Stimulated activated CD8-positive, alpha-beta memory T cell treated with anti-CD3 and anti-CD28 coated beads, Interleukin-7, amount 100 ng/mL, for 48 hours (primary cell): ENCODE results near the gene PLEKHA7.
"Not testable (repeated sequence)": the region's sequence is repeated elsewhere in the genome, so short reads cannot be mapped to it uniquely, and the experiment has no call there.

Source experiments
- DNase-seq, 2 donors: peaks; one replicate each; pipeline ENCODE4 v3.0.0-alpha.2; 2020; ENCODE audit warnings: low read depth in 1 of 2; ENCODE audit errors: extremely low read depth in 1 of 2

The PLEKHA7 gene

DNA sequence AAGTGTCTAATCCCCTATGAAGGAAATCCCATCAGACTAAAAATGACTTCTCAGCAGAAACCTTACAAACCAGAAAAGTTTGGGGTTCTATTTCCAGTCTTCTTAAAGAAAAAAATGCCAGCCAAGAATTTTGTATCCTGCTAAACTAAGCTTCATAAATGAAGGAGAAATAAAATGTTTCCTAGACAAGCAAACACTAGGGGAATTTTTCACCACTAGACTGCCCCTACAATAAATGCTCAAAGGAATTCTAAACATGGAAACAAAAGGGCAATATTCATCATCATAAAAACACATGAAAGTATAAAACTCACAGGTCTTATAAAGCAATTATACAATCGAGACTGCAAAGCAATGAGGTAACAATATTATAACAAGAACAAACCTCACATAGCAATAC is 124.3 kb downstream of the PLEKHA7 start:
- DNase-seq = no peak

DNA sequence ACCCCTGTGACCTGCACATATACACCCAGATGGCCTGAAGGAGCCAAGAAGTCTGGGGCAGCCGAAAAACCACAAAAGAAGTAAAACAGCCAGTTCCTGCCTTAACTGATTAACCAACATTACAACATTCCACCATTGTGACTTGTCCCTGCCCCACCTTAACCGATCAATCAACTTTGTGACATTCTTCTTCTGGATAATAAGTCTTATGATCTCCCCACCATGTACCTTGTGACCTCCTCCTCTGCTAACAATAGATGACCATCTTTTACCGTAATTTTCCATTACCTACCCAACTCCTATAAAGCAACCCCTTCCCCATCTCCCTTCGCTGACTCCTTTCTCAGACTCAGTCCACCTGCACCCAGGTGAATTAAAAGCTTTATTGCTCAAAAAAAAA is 125.2 kb downstream of the PLEKHA7 start:
- DNase-seq = not testable (repeated sequence)

DNA sequence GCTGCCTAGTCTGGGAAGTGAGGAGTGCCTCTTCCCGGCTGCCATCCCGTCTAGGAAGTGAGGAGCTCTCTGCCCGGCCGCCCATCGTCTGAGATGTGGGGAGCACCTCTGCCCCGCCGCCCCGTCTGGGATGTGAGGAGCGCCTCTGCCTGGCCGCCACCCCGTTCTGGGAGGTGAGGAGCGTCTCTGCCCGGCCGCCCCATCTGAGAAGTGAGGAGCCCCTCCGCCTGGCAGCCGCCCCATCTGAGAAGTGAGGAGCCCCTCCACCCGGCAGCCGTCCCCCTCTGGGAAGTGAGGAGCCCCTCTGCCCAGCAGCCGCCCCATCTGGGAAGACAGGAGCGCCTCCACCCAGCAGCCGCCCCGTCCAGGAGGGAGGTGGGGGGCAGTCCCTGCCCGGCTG is 126.3 kb downstream of the PLEKHA7 start:
- not testable (repeated sequence) for DNase-seq

DNA sequence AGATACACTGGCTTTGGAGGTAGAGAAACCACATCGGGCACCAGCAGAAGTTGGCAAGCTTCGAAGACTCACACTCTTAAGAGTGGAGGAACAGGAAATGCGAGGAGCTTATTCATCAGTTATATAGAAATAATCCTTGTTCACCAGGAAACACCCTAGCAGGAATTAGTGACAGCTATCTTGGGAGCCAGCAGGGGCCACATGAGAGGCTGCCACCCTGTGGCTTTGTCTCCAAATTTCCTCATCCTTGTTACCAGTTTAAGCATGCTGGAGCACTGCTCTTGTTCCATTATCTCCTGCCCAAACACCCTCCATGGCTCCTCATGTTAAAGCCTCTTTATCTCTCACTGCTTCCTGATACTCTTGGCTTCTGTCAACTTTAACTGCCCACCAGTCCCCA is 131.0 kb downstream of the PLEKHA7 start:
- DNase-seq = no peak

DNA sequence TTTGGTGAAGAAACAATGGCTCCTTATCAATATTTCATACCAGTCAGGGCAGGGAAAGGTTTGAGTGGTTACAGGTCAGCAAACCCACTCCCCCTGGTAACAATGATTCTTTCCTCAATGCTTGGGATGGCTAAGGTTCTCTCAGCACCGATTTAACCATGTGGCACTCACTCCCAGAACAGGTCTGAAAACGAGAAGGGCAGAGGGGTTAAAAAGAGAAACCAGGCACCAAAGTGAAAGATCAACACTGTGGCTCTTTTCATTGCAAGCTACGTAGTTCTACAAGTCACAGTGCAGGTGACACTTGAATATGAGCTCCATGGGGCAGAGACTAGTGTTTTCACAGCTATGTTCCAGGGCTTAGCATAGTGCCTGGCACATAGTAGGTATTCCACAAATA is 132.4 kb downstream of the PLEKHA7 start:
- no peak for DNase-seq

DNA sequence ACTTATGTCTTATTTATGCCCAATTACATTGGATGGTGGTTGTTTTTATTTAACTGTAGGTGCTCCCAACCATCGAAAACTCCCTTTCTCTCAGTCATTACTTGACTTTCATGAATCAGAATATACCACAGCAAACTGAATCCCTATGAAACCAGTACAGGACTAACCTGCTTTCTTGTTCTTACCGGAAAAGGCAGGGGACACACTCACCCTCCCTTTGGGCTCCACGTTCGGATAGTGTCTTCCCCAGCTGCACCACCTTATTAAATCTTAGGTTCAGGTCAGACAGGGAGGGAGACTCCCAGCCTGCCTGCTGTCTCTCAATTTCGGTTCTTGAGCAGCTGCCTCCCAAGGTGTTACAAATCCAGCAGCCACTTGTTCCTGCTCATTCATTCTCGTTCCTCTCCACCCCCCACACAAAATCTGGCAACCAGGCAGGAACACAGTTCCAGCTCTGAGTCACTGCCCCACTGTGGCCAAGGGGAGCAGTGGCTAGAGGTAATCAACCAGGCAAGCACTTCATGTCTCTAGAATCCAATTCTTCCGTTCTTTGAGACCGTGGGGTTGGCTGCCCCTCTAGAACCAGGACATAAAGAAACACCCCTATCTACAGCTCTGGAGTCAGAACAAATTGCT is 133.0 kb downstream of the PLEKHA7 start:
- DNase-seq = no peak

GRCh38 chr11:16880184-16880801 is 133.9 kb downstream of the PLEKHA7 start:
- no peak for DNase-seq

GRCh38 chr11:16879690-16880089 is 134.5 kb downstream of the PLEKHA7 start:
- DNase-seq = no peak

- no peak for DNase-seq
Measured at GRCh38 chr11:16876837-16877236, 137.4 kb downstream of the PLEKHA7 start.

DNA sequence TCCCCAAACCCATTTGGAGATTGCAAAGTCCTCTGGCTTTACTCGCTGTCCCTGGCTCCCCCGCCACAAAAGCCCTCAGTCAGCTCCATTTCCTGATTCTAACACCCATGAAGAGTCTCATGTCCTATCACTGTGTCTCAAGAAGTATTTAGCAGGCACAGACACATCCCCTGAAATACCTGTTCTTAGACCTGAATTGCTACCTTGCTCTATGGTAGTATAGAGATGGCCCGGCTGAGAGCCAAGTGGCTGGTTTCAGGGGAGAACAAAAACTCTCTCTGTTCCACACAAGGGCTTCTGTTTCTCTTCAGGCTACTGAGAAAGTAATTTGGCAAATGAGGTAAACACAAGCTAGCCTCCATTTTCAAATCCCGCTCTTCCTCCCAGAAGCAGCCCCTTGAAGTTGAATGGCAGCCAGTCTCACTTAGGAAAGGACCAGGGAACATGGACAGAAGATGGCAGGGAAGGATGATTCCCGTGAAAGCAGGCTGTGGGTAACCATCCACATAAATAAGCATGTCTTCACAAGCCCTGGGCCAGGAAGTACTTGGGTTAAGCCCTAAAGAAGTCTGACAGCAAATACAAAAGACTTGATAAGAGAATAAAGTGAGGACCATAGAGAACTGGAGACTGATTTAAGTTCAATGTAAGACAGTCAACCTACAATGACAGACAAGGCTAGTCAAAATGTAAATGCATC is 138.0 kb downstream of the PLEKHA7 start:
- no peak for DNase-seq

- no peak for DNase-seq
Measured at GRCh38 chr11:16874275-16874975, 139.8 kb downstream of the PLEKHA7 start.

- DNase-seq = no peak
Measured at GRCh38 chr11:16873289-16873688, 140.9 kb downstream of the PLEKHA7 start.

DNA sequence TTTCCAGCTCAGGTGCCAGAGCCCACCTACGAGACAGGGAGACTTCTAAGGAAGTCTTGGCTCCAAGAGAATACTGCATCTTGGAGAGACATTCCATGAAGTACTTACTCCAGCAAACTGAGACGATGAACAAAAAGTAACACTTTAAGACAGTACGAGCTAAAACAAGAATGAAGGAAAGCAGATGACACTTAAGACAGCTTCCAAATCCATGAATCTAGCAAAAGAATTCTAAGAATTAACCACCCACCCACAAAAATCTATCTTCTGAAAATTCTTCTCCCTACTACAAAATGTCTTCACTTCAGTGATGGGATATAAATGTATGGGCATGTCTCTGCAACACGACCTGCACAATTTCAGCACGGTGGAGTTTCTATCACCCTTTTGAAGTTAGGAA is 142.8 kb downstream of the PLEKHA7 start:
- no peak for DNase-seq

DNA sequence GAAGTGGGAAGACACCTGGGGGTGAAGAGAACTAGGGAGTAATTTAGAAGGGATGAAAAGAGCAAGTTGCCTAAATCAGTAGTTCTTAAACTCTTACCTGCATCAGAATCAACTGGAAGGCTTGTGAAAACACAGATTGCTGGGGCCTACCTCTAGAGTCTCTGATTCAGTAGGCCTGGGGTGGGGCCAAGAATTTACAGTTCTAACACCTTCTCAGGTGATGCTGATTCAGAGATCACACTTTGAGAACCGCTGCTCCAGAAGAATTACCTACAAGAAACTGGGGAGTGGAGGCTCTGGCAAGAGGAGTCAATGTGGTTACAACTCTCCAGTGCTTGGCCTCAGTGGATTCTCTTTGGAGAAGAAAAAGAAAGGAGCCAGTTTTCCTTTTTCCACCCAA is 147.1 kb downstream of the PLEKHA7 start:
- no peak for DNase-seq

- DNase-seq = peak in 1 of 2 donors; percentile 12
Measured at GRCh38 chr11:16864428-16864827, 149.8 kb downstream of the PLEKHA7 start.

DNA sequence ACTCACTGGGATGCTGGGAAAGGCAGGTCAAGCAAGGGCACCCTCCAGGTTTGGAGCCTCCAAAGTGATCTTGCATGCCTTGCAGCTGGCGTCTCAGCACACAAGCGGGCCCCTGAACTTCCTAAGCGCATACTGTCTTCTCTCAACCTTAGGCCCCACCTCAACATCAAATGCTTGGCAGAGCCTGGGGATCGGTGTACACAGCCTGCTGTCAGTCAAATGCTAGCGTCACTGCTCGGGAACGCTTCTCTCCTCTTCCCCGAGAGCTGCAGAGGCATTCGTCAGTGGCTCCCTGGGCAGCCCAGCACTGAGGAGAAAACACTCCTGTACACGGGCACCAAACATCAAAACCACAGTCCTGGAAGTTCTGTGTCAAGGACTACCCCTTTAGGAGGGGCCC is 150.8 kb downstream of the PLEKHA7 start:
- no peak for DNase-seq

GRCh38 chr11:16862726-16863125 is 151.5 kb downstream of the PLEKHA7 start:
- no peak for DNase-seq

- DNase-seq = no peak
Measured at GRCh38 chr11:16861862-16862261, 152.4 kb downstream of the PLEKHA7 start.

- DNase-seq = no peak
Measured at GRCh38 chr11:16860617-16861016, 153.6 kb downstream of the PLEKHA7 start.

DNA sequence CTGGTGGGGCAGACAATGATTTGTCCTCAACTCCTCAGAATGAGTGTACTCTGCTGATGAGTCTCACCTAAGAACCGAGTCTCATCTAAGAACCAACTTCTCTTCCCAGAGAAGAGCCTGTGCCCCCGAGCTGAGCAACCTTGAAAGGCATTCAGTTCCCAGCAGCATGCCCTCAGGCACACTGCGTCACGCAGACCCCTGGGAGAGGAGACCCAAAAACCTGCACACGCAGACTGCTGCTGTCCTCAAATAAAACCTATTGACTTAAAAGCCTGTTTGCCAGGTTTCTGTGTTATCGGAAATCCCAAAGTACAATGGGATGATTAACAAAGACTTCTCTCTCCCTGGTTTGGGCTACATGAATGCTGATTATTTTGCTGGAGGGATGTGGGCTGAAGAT is 154.6 kb downstream of the PLEKHA7 start:
- DNase-seq = no peak

DNA sequence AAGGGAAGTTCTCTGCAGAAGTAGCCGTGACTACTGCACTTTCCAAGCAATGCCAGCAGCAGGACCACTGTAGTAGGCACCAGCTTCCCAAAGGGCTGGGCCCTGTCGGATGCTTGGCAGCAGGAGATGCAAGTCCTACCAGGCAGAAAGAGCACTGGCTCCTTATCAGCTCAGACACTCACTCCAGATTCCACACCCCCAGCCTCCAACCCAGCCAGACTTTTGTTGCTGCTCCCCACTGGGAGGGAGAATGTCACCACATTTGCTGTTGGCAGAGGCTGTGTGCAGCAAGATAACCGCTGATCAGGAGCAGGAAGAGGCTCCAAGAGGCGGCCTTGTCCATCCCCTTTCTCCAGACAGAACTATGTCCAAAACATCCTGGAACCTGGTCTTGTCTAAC is 157.0 kb downstream of the PLEKHA7 start:
- DNase-seq = no peak

DNA sequence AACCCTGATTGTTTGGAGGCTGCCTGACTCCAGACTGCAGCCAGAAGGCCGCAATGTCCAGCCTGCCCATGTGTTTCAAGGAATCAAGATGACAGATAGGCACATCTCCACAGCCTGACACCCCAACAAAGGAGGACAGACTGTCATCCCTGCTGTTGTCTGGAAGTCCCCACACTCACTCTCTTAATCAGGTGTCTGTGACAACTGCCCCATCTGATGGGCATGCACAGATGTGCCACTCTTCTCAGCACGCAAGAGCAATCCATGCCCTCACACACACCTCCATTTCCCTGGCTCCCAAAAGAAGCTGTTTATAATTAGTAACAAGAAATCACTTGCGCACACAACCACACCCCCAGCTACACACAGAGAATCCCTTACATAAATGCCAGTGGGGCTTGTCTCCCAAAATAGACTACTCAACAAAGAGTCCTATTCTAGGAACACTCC is 158.2 kb downstream of the PLEKHA7 start:
- no peak for DNase-seq
